ENCODE measurements around the gene TNFSF18.

TNFSF18 gene

DNA sequence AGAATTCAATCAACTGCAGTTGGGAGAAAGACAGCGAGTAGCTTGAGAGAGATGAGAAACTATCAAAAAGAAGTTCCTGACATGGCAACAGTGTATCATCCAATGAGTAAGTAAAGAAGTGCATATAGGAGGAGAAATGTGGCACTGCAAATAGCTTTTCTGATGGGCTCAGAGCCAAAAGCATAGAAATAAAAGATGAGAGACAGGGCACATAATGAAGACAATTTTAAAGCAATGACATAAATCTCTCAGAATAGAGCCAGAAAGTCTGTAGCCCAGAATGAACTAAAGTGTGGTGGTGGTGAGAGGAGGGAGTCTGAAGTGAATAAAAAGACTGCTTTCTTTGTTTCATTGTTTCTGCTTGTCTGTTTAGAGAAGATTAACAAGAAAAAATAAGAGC is 34.3 kb downstream of the TNFSF18 start:
- no peak for DNase-seq (ENCODE audit: insufficient read length, low spot score)
- FAIRE-seq, result peak; percentile 29
- TF ChIP-seq, protein P1, sequence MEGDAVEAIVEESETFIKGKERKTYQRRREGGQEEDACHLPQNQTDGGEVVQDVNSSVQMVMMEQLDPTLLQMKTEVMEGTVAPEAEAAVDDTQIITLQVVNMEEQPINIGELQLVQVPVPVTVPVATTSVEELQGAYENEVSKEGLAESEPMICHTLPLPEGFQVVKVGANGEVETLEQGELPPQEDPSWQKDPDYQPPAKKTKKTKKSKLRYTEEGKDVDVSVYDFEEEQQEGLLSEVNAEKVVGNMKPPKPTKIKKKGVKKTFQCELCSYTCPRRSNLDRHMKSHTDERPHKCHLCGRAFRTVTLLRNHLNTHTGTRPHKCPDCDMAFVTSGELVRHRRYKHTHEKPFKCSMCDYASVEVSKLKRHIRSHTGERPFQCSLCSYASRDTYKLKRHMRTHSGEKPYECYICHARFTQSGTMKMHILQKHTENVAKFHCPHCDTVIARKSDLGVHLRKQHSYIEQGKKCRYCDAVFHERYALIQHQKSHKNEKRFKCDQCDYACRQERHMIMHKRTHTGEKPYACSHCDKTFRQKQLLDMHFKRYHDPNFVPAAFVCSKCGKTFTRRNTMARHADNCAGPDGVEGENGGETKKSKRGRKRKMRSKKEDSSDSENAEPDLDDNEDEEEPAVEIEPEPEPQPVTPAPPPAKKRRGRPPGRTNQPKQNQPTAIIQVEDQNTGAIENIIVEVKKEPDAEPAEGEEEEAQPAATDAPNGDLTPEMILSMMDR (IDR thresholded peaks at IDR 0.05; ENCODE audit: insufficient read depth, missing control alignments), result no peak

DNA sequence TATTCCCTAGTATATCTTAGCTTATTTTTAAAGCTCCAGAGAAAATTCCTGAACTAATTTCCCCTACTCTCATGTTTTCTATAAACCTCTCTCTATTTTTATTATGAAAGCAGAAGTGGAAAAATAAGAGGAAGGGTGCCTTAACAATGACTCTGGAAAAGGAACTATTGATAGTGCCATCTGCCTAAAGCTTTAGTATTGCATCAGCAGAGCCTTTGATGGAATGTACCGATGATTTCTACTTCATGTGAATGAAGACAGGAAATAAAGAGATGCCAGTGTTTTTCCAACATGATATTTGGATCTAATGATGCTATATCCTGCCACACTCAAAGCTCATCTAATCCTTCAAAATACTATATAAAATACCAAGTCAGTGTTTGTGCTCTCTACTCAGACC is 35.1 kb downstream of the TNFSF18 start:
- DNase-seq (ENCODE audit: insufficient read length, low spot score), result no peak
- FAIRE-seq, result peak; percentile 21
- TF ChIP-seq, protein P1 (IDR thresholded peaks at IDR 0.05; ENCODE audit: insufficient read depth, missing control alignments), result no peak

DNA sequence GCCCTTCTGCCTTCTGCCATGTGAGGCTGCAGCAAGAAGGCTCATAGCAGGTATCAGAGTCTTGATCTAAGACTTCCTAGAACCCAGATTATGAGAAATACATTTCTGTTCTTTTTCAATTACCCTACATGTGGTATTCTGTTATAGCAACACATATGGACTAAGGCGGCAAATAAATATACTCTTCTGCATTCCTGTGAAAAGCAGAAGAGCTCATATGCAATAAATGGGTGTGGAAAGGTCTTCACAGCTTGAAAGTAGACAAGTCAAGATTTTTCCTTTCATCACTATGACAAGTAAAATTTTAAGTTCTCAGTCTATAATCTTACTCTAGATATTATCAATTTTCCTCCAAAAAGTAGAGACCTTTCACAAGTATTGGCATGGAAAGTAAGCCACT is 36.6 kb downstream of the TNFSF18 start:
- FAIRE-seq (peak; percentile 72), DNase-seq (ENCODE audit: insufficient read length, low spot score) (no peak)
- TF ChIP-seq, protein P1 (IDR thresholded peaks at IDR 0.05; ENCODE audit: insufficient read depth, missing control alignments), result no peak

DNA sequence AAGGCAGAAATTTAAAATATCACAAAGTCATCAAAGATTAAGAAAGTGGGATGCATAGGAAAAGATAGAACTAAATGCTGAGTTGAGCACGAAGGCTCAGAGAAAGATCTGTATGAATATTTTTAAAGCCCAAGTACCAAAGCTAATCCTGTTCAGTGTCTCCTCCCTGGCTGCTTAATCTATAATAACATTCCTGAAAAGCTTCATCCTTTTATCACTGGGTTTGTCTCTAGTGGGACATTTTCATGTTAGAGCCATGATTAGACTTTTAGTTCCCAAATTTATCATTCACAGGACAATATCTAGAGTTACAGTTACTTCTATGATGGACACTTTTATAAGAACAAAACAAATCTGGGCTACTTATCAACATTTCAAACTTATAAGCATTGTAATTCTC is 38.6 kb downstream of the TNFSF18 start:
- FAIRE-seq, result no peak
- no peak for DNase-seq (ENCODE audit: insufficient read length, low spot score)
- TF ChIP-seq, protein P1 (IDR thresholded peaks at IDR 0.05; ENCODE audit: insufficient read depth, missing control alignments), result no peak

DNA sequence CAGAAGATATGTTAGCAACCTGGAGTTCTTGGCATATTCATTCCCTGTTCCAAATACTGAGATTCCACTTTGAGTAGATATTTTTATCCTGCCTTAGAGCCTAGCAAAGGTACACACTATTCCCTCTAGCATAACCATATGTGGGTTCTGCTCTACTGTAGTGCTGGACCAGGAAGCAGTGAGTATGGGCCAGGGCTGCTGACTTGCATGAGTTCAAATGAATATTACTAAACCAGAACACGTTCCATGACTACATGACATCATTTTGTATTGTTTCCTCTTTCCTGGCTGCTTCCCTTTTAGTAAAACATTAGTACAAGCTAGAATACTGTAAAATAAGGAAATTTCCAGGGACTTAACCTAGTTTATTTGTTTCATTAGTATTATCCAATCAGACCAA is 41.1 kb downstream of the TNFSF18 start:
- DNase-seq (ENCODE audit: insufficient read length, low spot score) (no peak), FAIRE-seq (no peak)
- TF ChIP-seq, protein P1 (IDR thresholded peaks at IDR 0.05; ENCODE audit: insufficient read depth, missing control alignments), result no peak

DNA sequence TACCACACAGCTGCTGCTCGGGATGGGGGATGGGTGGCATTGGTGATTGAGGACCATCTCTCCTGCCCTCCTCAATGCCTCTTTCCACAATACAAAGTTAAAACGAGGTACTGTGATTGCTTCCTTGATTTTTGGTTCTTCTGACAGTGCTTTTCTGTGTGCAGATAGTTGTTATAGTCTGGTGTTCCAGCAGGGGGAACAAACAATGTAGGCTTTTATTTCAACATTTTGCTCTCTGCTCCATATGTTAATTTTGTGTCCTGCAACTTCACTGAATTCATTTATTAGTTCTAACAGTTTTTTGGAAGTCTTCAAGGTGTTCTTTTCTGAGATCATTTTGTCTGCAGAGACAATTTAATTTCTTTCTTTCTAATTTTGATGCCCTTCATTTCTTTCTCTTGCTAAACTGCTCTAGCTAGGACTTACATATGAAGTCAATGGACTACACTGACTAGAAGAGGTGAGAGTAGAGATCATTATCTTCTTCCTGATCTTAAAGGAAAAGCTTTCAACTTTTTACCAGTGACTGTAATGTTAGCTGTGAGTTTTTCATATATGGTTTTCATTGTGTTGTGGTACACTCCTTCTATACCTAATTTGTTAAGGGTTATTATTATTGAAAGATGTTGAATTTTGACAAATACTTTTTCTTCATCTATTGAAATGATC is 45.4 kb downstream of the TNFSF18 start:
- FAIRE-seq (no peak), DNase-seq (ENCODE audit: insufficient read length, low spot score) (no peak)
- TF ChIP-seq, protein P1 (IDR thresholded peaks at IDR 0.05; ENCODE audit: insufficient read depth, missing control alignments), result no peak

Data from D721Med (cell line).